A549 (cell line): ENCODE data around the gene SRSF12. TPM values are rescaled to one million over a fixed set of nuclear protein-coding genes. Genes with fewer than 3 reads are reported as not detected.
"Not testable (repeated sequence)": the region's sequence is repeated elsewhere in the genome, so short reads cannot be mapped to it uniquely, and the experiment has no call there.

Experiments used
- ATAC-seq, 2 experiments: fragments of 200-7000 bp in 1 of 2; fragments of >200 bp in 1 of 2; cut with Nextera tagmentation in 1 of 2; cut with Tn5 transposase in 1 of 2; 3 replicates each; pipeline versions ENCODE4 v1.8.0 to v1.9.1; 2018 to 2020; ENCODE audit warnings: mild to moderate bottlenecking in 1 of 2, moderate library complexity in 1 of 2
- CTCF ChIA-PET: fragments of 300-600 bp; sonication (Branson Sonifier 250); formaldehyde crosslinking; extraction: SDS; loops from one replicate; lab custom pipeline; 2021; ENCODE audit warnings: antibody characterized with exemption, inconsistent platforms; lab: Yijun Ruan, JAX
- POLR2A ChIA-PET: fragments of 350-600 bp; formaldehyde crosslinking; extraction: SDS; loops from one replicate; lab custom pipeline; 2021; ENCODE audit warnings: antibody characterized with exemption, inconsistent platforms; lab: Yijun Ruan, JAX
- DNase-seq, 2 experiments: peaks; one replicate each; pipeline versions ENCODE4 v3.0.0 to v3.0.0-alpha.2; 2011 to 2016; ENCODE audit warnings: low read depth in 1 of 2, low spot score in 1 of 2
- FAIRE-seq: peaks from 2 replicates; lab custom pipeline; 2011; peaks lifted over from hg19 to GRCh38; lab: Jason Lieb, UNC
- H3K27ac ChIP-seq, 2 experiments: fragments of >200 bp; sonication (Bioruptor Twin); formaldehyde crosslinking; 3 replicates each; pipeline ENCODE4 v1.5.1; 2016 to 2017
- H3K4me1 ChIP-seq: fragments of >200 bp; sonication (Bioruptor Twin); formaldehyde crosslinking; 3 replicates; pipeline ENCODE4 v1.6.1; 2016
- H3K4me2 ChIP-seq: fragments of >200 bp; sonication (Bioruptor Twin); formaldehyde crosslinking; 3 replicates; pipeline ENCODE4 v1.6.1; 2016
- H3K4me3 ChIP-seq: fragments of >200 bp; sonication (Bioruptor Twin); formaldehyde crosslinking; 3 replicates; pipeline ENCODE4 v1.5.1; 2016
- H3K9me3 ChIP-seq: fragments of >200 bp; sonication (Bioruptor Twin); formaldehyde crosslinking; 3 replicates; pipeline ENCODE4 v1.6.1; 2016
- ATOH8 ChIP-seq: fragments of 250-450 bp; sonication (Bioruptor Pico); IDR thresholded peaks from 2 replicates; pipeline ENCODE4 v1.5.0; 2020; ENCODE audit warnings: low read depth, mild to moderate bottlenecking, moderate library complexity
- BHLHE40 ChIP-seq: IDR thresholded peaks from 2 replicates; pipeline ENCODE4 v1.6.1; 2012; ENCODE audit warnings: low read depth, low read length, inconsistent platforms
- CBX2 ChIP-seq: fragments of 200-600 bp; sonication (generic); IDR thresholded peaks from 2 replicates; pipeline ENCODE4 v1.6.1; 2016; ENCODE audit warnings: low read depth, mild to moderate bottlenecking, borderline replicate concordance
- CEBPB ChIP-seq, 2 experiments: fragments of >200 bp in 1 of 2; sonication (Bioruptor Twin) in 1 of 2; formaldehyde crosslinking in 1 of 2; IDR thresholded peaks; 2 replicates each; pipeline ENCODE4 v1.6.1; 2012 to 2016
- CHD2 ChIP-seq: fragments of 150-350 bp; IDR thresholded peaks from 2 replicates; pipeline ENCODE4 v1.6.1; 2014; ENCODE audit warnings: low read length; ENCODE audit not compliant: partially characterized antibody
- CHD4 ChIP-seq: fragments of 200-600 bp; sonication (generic); IDR thresholded peaks from 2 replicates; pipeline ENCODE4 v1.6.1; 2016; ENCODE audit warnings: antibody characterized with exemption, mild to moderate bottlenecking, borderline replicate concordance
- EHMT2 ChIP-seq: fragments of 200-600 bp; sonication (generic); IDR thresholded peaks from 2 replicates; pipeline ENCODE4 v1.6.1; 2016; ENCODE audit warnings: antibody characterized with exemption, low read depth, mild to moderate bottlenecking, moderate library complexity
- ELK1 ChIP-seq: fragments of 150-350 bp; IDR thresholded peaks from 2 replicates; pipeline ENCODE4 v1.6.1; 2014; ENCODE audit warnings: low read depth, mild to moderate bottlenecking, low read length
- EP300 ChIP-seq, 2 experiments: fragments of >200 bp; sonication (Bioruptor Twin); formaldehyde crosslinking; IDR thresholded peaks; 2 replicates in 1 of 2; 3 replicates in 1 of 2; pipeline ENCODE4 v1.6.1; 2016 to 2017
- FOXS1 ChIP-seq: fragments of 250-450 bp; sonication (Bioruptor Pico); IDR thresholded peaks from 2 replicates; pipeline ENCODE4 v1.5.0; 2020; ENCODE audit warnings: mild to moderate bottlenecking, moderate library complexity
- HDAC2 ChIP-seq: fragments of 200-600 bp; sonication (generic); IDR thresholded peaks from 2 replicates; pipeline ENCODE4 v1.6.1; 2016
- HEYL ChIP-seq: fragments of 250-450 bp; sonication (Bioruptor Pico); IDR thresholded peaks from 2 replicates; pipeline ENCODE4 v1.8.0; 2021; ENCODE audit warnings: mild to moderate bottlenecking, moderate library complexity
- HOXB13 ChIP-seq: fragments of 250-450 bp; sonication (Bioruptor Pico); IDR thresholded peaks from 2 replicates; pipeline ENCODE4 v1.5.0; 2020; ENCODE audit warnings: low read depth, mild to moderate bottlenecking, moderate library complexity
- KDM1A ChIP-seq: fragments of 200-600 bp; sonication (generic); IDR thresholded peaks from 2 replicates; pipeline ENCODE4 v1.6.1; 2016; ENCODE audit warnings: low read depth, mild to moderate bottlenecking
- KDM5A ChIP-seq: fragments of 200-600 bp; sonication (generic); IDR thresholded peaks from 2 replicates; pipeline ENCODE4 v1.6.1; 2016; ENCODE audit warnings: antibody characterized with exemption, mild to moderate bottlenecking
- MAFK ChIP-seq: fragments of 450-650 bp; IDR thresholded peaks from 2 replicates; pipeline ENCODE4 v1.6.1; 2014; ENCODE audit not compliant: partially characterized antibody
- MAZ ChIP-seq: fragments of 150-350 bp; IDR thresholded peaks from 2 replicates; pipeline ENCODE4 v1.6.1; 2014; ENCODE audit warnings: antibody characterized with exemption, low read depth, low read length, borderline replicate concordance
- MYC ChIP-seq: IDR thresholded peaks from 2 replicates; pipeline ENCODE4 v1.6.1; 2012; ENCODE audit warnings: mild to moderate bottlenecking, inconsistent platforms, low read length, improper control_type of control experiment, borderline replicate concordance
- NFE2L2 ChIP-seq: fragments of 150-350 bp; conservative IDR thresholded peaks from 2 replicates; pipeline ENCODE4 v1.6.1; 2014; ENCODE audit warnings: low read length
- NR3C1 ChIP-seq: fragments of >200 bp; sonication (Bioruptor Twin); formaldehyde crosslinking; IDR thresholded peaks from 3 replicates; pipeline ENCODE4 v1.6.1; 2017
- RAD21 ChIP-seq, 2 experiments: fragments of >200 bp in 1 of 2; sonication (Bioruptor Twin) in 1 of 2; formaldehyde crosslinking in 1 of 2; IDR thresholded peaks in 1 of 2; conservative IDR thresholded peaks in 1 of 2; 2 replicates in 1 of 2; 3 replicates in 1 of 2; pipeline ENCODE4 v1.6.1; 2012 to 2018; ENCODE audit warnings: inconsistent platforms in 1 of 2
- RCOR1 ChIP-seq: fragments of 150-350 bp; IDR thresholded peaks from 2 replicates; pipeline ENCODE4 v1.6.1; 2014; ENCODE audit warnings: antibody characterized with exemption, low read length, low read depth
- RFX5 ChIP-seq: fragments of 450-650 bp; IDR thresholded peaks from 2 replicates; pipeline ENCODE4 v1.7.1; 2014; ENCODE audit warnings: antibody characterized with exemption, mild to moderate bottlenecking, moderate library complexity
- SMC3 ChIP-seq: fragments of >200 bp; sonication (Bioruptor Twin); formaldehyde crosslinking; IDR thresholded peaks from 3 replicates; pipeline ENCODE4 v1.6.1; 2018; ENCODE audit warnings: inconsistent platforms
- ZC3H11A ChIP-seq: fragments of 450-650 bp; IDR thresholded peaks from 2 replicates; pipeline ENCODE4 v1.6.1; 2014; ENCODE audit warnings: antibody characterized with exemption, mild to moderate bottlenecking
- ZNF302 ChIP-seq: fragments of 250-450 bp; sonication (Bioruptor Pico); IDR thresholded peaks from 2 replicates; pipeline ENCODE4 v1.9.0; 2021; ENCODE audit warnings: inconsistent platforms, mild to moderate bottlenecking, moderate library complexity
- ZSCAN20 ChIP-seq: fragments of 250-450 bp; sonication (Bioruptor Pico); IDR thresholded peaks from 2 replicates; pipeline ENCODE4 v1.8.0; 2022; ENCODE audit warnings: mild to moderate bottlenecking, moderate library complexity
- WGBS: methylation state at CpG from one replicate; pipeline ENCODE4 v1.1.6; 2017; ENCODE audit errors: missing lambda C conversion rate; 5-methylcytosine and 5-hydroxymethylcytosine counted together
- polyA plus RNA-seq, 4 experiments: library from polyadenylated mRNA; depleted of rRNA in 3 of 4; stranded (reverse); fragments of >200 nt; fragmentation: RNase III in 1 of 4; extraction: RNeasy Plus Mini Kit Qiagen cat#74134 plus additional on column Dnase treatment in 1 of 4; gene quantifications; 2 replicates in 3 of 4; 3 replicates in 1 of 4; pipeline ENCODE4 v1.2.3, GENCODE V29; 2011 to 2017
- TF ChIP-seq, protein P1 (sequence below): fragments of >200 bp; sonication (Bioruptor Twin); formaldehyde crosslinking; IDR thresholded peaks from 3 replicates; pipeline ENCODE4 v1.6.1; 2016
- TF ChIP-seq, protein P2 (sequence below): fragments of >200 bp; sonication (Bioruptor Twin); formaldehyde crosslinking; IDR thresholded peaks from 3 replicates; pipeline ENCODE4 v1.5.1; 2016
- TF ChIP-seq, protein P3 (sequence below): IDR thresholded peaks from 2 replicates; pipeline ENCODE4 v1.6.1; 2012

SRSF12 gene
- polyA plus RNA-seq, 2 of the 4 experiments (the other 2 are of a cell fraction) = 1.5 to 2.7 TPM

GRCh38 chr6:89131599-89131998, 13.7 kb upstream of the SRSF12 start:
- Histone ChIP-seq H3K27ac (no peak overlapping the region), H3K4me2 (no peak overlapping the region), H3K4me3 (no peak overlapping the region), H3K9me3 (no peaks in the 10 kb centered on the region), H3K4me1 (no peaks in the 10 kb centered on the region)
- FAIRE-seq (no peak), ATAC-seq (no peak), DNase-seq (no peak)
- ChIA-PET POLR2A (no interaction called here), CTCF (interaction anchor here (1.4 kb wide), 2 partner anchors 8 to 149 kb away, joined by 3 read pairs; no protein-coding TSS in a partner anchor)
- WGBS = 97% methylated on average over 3 of the region's 3 CpGs
- no peak for TF ChIP-seq ZC3H11A
- no peak for TF ChIP-seq CBX2
- no peak for TF ChIP-seq NFE2L2
- TF ChIP-seq, protein P1, sequence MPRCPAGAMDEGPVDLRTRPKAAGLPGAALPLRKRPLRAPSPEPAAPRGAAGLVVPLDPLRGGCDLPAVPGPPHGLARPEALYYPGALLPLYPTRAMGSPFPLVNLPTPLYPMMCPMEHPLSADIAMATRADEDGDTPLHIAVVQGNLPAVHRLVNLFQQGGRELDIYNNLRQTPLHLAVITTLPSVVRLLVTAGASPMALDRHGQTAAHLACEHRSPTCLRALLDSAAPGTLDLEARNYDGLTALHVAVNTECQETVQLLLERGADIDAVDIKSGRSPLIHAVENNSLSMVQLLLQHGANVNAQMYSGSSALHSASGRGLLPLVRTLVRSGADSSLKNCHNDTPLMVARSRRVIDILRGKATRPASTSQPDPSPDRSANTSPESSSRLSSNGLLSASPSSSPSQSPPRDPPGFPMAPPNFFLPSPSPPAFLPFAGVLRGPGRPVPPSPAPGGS = no peak
- no peak for TF ChIP-seq ELK1
- TF ChIP-seq EP300 (IDR thresholded peaks at IDR 0.05) = no peak
- no peak for TF ChIP-seq EHMT2
- no peak for TF ChIP-seq MAFK
- no peak for TF ChIP-seq ZSCAN20
- TF ChIP-seq HOXB13 = no peak
- no peak for TF ChIP-seq CEBPB (IDR thresholded peaks at IDR 0.05)
- TF ChIP-seq RCOR1 = no peak

DNA sequence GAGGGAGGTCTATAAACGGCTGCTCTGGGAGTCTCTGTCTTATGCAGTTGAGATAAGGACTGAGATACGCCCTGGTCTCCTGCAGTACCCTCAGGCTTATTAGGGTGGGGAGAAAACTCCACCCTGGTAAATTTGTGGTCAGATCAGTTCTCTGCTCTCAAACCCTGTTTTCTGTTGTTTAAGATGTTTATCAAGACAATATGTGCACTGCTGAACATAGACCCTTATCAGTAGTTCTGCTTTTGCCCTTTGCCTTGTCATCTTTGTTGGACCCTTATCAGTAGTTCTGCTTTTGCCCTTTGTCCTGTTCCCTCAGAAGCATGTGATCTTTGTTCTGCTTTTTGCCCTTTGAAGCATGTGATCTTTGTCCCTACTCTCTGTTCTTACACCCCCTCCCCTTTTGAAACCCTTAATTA, 10.4 kb upstream of the SRSF12 start:
- CTCF ChIA-PET = interaction anchor here (0.6 kb wide), 1 partner anchor 114 kb away, joined by 3 read pairs; no protein-coding TSS in a partner anchor
- H3K9me3 ChIP-seq, ATAC-seq, POLR2A ChIA-PET, H3K4me2 ChIP-seq, H3K4me1 ChIP-seq, FAIRE-seq, H3K4me3 ChIP-seq, H3K27ac ChIP-seq, DNase-seq: not testable (repeated sequence)
- WGBS = 44% methylated on average over 2 of the region's 2 CpGs

DNA sequence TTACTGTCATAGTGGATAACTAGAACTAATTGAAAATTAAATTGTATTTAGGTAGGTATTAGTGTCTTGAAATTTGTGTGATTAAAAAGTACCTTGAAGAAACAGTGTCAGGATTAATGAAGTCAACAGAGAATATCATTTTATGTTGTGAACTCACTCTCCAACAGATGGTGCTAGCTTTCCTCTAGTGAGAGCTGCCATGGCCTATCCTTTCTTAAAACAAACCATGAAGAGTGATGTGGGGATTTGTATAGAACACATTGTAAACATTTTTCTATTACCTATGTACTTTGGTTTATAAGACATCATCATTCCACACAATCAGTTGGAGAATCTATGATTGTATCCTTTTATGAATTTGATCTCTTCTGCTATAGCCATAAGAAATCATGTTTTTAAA, 4.8 kb upstream of the SRSF12 start:
- no peak overlapping the region for H3K4me3 ChIP-seq
- H3K4me2 ChIP-seq = no peak overlapping the region
- ATAC-seq = peak; percentile 63 to 81; a peak in 3 of 6 replicates
- DNase-seq = peak in 1 of 2 experiments; percentile 51
- peaks cover 17% of the 10 kb centered on the region; the same call in 2 of the 3 replicates for H3K4me1 ChIP-seq
- ChIA-PET CTCF (interaction anchor here (0.8 to 2.7 kb wide), 10 partner anchors 11 to 225 kb away, joined by 3 to 14 read pairs (median 3); no protein-coding TSS in a partner anchor), POLR2A (no interaction called here)
- H3K9me3 ChIP-seq = no peaks in the 10 kb centered on the region
- no peak overlapping the region for H3K27ac ChIP-seq
- peak; percentile 43 for FAIRE-seq
- TF ChIP-seq RCOR1 = no peak
- TF ChIP-seq RFX5 = no peak
- no peak for TF ChIP-seq HOXB13
- no peak for TF ChIP-seq HDAC2
- no peak for TF ChIP-seq NR3C1
- TF ChIP-seq MYC = no peak
- TF ChIP-seq KDM1A = no peak
- TF ChIP-seq, protein P2, sequence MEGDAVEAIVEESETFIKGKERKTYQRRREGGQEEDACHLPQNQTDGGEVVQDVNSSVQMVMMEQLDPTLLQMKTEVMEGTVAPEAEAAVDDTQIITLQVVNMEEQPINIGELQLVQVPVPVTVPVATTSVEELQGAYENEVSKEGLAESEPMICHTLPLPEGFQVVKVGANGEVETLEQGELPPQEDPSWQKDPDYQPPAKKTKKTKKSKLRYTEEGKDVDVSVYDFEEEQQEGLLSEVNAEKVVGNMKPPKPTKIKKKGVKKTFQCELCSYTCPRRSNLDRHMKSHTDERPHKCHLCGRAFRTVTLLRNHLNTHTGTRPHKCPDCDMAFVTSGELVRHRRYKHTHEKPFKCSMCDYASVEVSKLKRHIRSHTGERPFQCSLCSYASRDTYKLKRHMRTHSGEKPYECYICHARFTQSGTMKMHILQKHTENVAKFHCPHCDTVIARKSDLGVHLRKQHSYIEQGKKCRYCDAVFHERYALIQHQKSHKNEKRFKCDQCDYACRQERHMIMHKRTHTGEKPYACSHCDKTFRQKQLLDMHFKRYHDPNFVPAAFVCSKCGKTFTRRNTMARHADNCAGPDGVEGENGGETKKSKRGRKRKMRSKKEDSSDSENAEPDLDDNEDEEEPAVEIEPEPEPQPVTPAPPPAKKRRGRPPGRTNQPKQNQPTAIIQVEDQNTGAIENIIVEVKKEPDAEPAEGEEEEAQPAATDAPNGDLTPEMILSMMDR = peak; percentile 71
- no peak for TF ChIP-seq BHLHE40
- TF ChIP-seq NFE2L2 = no peak
- no peak for TF ChIP-seq HEYL (CRISPR knock-in tag)
- no peak for TF ChIP-seq CHD4
- peak; percentile 82 to 83 for TF ChIP-seq RAD21 (conservative IDR thresholded peaks at IDR 0.05 in 1 of 2, IDR thresholded peaks at IDR 0.05 in 1 of 2)
- TF ChIP-seq CHD2 = no peak
- no peak for TF ChIP-seq KDM5A
- no peak for TF ChIP-seq FOXS1 (CRISPR knock-in tag)
- no peak for TF ChIP-seq CEBPB (IDR thresholded peaks at IDR 0.05)
- peak; percentile 76 for TF ChIP-seq SMC3
- no peak for TF ChIP-seq ZNF302 (CRISPR knock-in tag)
- TF ChIP-seq ATOH8 (CRISPR knock-in tag) = no peak
- TF ChIP-seq MAZ = no peak
- TF ChIP-seq, protein P3, sequence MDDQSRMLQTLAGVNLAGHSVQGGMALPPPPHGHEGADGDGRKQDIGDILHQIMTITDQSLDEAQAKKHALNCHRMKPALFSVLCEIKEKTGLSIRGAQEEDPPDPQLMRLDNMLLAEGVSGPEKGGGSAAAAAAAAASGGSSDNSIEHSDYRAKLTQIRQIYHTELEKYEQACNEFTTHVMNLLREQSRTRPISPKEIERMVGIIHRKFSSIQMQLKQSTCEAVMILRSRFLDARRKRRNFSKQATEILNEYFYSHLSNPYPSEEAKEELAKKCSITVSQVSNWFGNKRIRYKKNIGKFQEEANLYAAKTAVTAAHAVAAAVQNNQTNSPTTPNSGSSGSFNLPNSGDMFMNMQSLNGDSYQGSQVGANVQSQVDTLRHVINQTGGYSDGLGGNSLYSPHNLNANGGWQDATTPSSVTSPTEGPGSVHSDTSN = no peak
